Hypothalamus (tissue), 51 donors: ENCODE results near the gene PRDM16.
A peak's percentile ranks its signal among the peaks of the same experiment; 100 is the strongest.

Source experiments
- DNase-seq, 51 donors: peaks; one replicate each; lab custom pipeline; 2025; lab: John Stamatoyannopoulos, UW

The PRDM16 gene

GRCh38 chr1:3353876-3354275, 284.9 kb downstream of the PRDM16 start:
- no peak for DNase-seq

GRCh38 chr1:3355089-3355488, 286.1 kb downstream of the PRDM16 start:
- DNase-seq: no peak

- no peak for DNase-seq
These were observed 287.2 kb downstream of the PRDM16 start for GRCh38 chr1:3355894-3356826.

- DNase-seq: no peak
These were observed 287.9 kb downstream of the PRDM16 start for GRCh38 chr1:3356827-3357460.

GRCh38 chr1:3357526-3358297, 288.7 kb downstream of the PRDM16 start:
- no peak for DNase-seq

- no peak for DNase-seq
These were observed 290.3 kb downstream of the PRDM16 start for GRCh38 chr1:3359351-3359750.

GRCh38 chr1:3359756-3360440, 290.9 kb downstream of the PRDM16 start:
- no peak for DNase-seq

GRCh38 chr1:3360646-3361257, 291.7 kb downstream of the PRDM16 start:
- peak in 23 of 51 donors; percentile 7 to 62 (median 35) for DNase-seq

GRCh38 chr1:3363023-3363422, 294.0 kb downstream of the PRDM16 start:
- no peak for DNase-seq

- DNase-seq: no peak
These were observed 294.8 kb downstream of the PRDM16 start for GRCh38 chr1:3363756-3364155.

- no peak for DNase-seq
These were observed 295.5 kb downstream of the PRDM16 start for GRCh38 chr1:3364551-3364950.

GRCh38 chr1:3364983-3365382, 296.0 kb downstream of the PRDM16 start:
- no peak for DNase-seq

GRCh38 chr1:3365523-3366125, 296.6 kb downstream of the PRDM16 start:
- DNase-seq: no peak

GRCh38 chr1:3366126-3367051, 297.4 kb downstream of the PRDM16 start:
- peak in 22 of 51 donors; percentile 14 to 67 (median 31) for DNase-seq

- no peak for DNase-seq
These were observed 298.4 kb downstream of the PRDM16 start for GRCh38 chr1:3367376-3367775.

- no peak for DNase-seq
These were observed 299.1 kb downstream of the PRDM16 start for GRCh38 chr1:3368059-3368458.

GRCh38 chr1:3368711-3369445, 299.9 kb downstream of the PRDM16 start:
- peak in 1 of 51 donors; percentile 63 for DNase-seq
